ENCODE data around the gene HOXC9. TPM values are rescaled to one million over a fixed set of nuclear protein-coding genes. Genes with fewer than 3 reads are reported as not detected.

HOXC9 gene
- total RNA-seq, 1 experiment from 2014 or later: 11.3 TPM

DNA sequence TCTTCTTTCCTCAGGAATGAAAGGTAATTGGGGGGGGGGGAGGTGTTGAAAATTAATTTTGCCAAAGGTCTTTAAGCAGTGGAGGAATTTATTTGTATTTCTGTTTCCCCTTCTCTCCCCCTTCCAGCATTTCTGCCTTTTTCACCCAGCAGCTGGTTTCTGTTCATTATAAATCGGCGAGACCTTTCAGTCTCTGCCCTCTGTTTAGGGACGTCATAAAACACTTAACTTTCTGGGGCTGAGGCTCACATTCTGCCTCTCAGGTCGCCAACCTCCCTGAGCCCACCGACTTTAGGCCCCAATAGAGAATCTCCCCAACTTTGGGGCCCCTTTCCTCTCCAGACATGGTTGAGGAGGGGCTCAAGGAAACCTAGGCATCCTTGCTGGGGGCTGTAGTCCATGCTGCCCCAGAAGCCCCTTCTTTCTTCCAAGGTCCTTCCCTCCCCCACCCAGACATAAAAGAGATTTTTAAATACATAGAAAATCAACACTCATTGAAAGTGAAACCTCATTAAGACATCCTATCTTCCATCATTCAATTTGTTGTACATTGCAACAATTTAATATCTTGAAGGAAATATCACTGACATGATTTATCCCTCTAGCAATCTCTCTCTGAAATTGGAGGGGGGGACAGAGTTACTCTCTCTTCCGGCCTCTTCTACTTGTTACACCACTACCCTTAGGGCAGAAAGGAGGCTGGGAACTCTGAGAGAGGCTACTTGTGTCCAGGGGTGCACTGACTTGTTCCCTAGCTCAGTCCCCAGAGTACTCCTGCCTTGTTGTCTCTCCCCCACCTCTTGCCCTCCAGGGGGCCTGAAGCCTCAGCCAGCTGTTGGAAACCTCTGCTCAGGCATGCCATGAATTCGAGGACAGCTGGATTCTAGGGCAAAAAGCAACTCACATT lies 25.8 kb downstream of the HOXC9 start:
- ChIA-PET CTCF (interaction anchor here (0.6 to 1.0 kb wide), 2 partner anchors 180 to 194 kb away, joined by 3 read pairs; no protein-coding TSS in a partner anchor), POLR2A (interaction anchor here (0.6 kb wide), 1 partner anchor 8 kb away, joined by 3 read pairs; no protein-coding TSS in a partner anchor), RAD21 (ENCODE audit: low non-redundant PET in 1 of 2, low total read pairs in 2 of 2, uncharacterized antibody in 2 of 2, unreplicated experiment in 2 of 2) (no interaction called here)
- H3K4me1 ChIP-seq (ENCODE audit: control insufficient read depth in 1 of 2, insufficient read depth in 2 of 2, low read length in 2 of 2): peaks cover 7 to 13% of the 10 kb centered on the region in 2 experiments; a peak in 3 of 4 replicates
- H3K4me3 ChIP-seq (replicated peaks in 1 of 2; ENCODE audit: low read depth in 1 of 2, low read length in 2 of 2): no peak overlapping the region
- H3K27me3 ChIP-seq (ENCODE audit: insufficient read depth, low read length): no peaks in the 10 kb centered on the region
- BruUV-seq (replicated peaks): no TSS peak
- DNase-seq (ENCODE audit: low read depth, low spot score) (no peak), ATAC-seq (no peak)
- TF ChIP-seq CEBPB (IDR thresholded peaks at IDR 0.05; ENCODE audit: low read depth) (no peak), ZFX (IDR thresholded peaks at IDR 0.05) (no peak), SIN3A (IDR thresholded peaks at IDR 0.05; ENCODE audit: low read depth) (no peak), ZNF274 (IDR thresholded peaks at IDR 0.05; ENCODE audit: low read depth, low read length) (no peak), SP1 (IDR thresholded peaks at IDR 0.05; ENCODE audit: low read depth) (no peak), RAD21 (IDR thresholded peaks at IDR 0.05; ENCODE audit: low read depth) (no peak), EZH2 (IDR thresholded peaks at IDR 0.05) (no peak), POLR2AphosphoS5 (IDR thresholded peaks at IDR 0.05; ENCODE audit: low read depth, low read length) (no peak), SRF (IDR thresholded peaks at IDR 0.05; ENCODE audit: low read depth) (no peak), JUND (IDR thresholded peaks at IDR 0.05) (no peak), EZH2phosphoT487 (IDR thresholded peaks at IDR 0.05; ENCODE audit: borderline replicate concordance) (no peak)
- TF ChIP-seq, protein P1, sequence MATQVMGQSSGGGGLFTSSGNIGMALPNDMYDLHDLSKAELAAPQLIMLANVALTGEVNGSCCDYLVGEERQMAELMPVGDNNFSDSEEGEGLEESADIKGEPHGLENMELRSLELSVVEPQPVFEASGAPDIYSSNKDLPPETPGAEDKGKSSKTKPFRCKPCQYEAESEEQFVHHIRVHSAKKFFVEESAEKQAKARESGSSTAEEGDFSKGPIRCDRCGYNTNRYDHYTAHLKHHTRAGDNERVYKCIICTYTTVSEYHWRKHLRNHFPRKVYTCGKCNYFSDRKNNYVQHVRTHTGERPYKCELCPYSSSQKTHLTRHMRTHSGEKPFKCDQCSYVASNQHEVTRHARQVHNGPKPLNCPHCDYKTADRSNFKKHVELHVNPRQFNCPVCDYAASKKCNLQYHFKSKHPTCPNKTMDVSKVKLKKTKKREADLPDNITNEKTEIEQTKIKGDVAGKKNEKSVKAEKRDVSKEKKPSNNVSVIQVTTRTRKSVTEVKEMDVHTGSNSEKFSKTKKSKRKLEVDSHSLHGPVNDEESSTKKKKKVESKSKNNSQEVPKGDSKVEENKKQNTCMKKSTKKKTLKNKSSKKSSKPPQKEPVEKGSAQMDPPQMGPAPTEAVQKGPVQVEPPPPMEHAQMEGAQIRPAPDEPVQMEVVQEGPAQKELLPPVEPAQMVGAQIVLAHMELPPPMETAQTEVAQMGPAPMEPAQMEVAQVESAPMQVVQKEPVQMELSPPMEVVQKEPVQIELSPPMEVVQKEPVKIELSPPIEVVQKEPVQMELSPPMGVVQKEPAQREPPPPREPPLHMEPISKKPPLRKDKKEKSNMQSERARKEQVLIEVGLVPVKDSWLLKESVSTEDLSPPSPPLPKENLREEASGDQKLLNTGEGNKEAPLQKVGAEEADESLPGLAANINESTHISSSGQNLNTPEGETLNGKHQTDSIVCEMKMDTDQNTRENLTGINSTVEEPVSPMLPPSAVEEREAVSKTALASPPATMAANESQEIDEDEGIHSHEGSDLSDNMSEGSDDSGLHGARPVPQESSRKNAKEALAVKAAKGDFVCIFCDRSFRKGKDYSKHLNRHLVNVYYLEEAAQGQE (IDR thresholded peaks at IDR 0.05; ENCODE audit: low read depth): no peak
- TF ChIP-seq, protein P2, sequence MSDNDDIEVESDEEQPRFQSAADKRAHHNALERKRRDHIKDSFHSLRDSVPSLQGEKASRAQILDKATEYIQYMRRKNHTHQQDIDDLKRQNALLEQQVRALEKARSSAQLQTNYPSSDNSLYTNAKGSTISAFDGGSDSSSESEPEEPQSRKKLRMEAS (IDR thresholded peaks at IDR 0.05): no peak
- H3K9me3 ChIP-seq (ENCODE audit: control insufficient read depth in 1 of 2, insufficient read depth in 1 of 2, low read depth in 1 of 2, low read length in 2 of 2): no peaks in the 10 kb centered on the region
- H2AFZ ChIP-seq (ENCODE audit: low read depth, low read length, poor library complexity, severe bottlenecking): no peak overlapping the region
- H3K4me2 ChIP-seq (ENCODE audit: low read length): no peak overlapping the region
- H3K9me2 ChIP-seq (ENCODE audit: insufficient read depth): no peaks in the 10 kb centered on the region
- no peak overlapping the region for H3K27ac ChIP-seq (ENCODE audit: low read depth, low read length)
- no peaks in the 10 kb centered on the region for H3K36me3 ChIP-seq (ENCODE audit: control insufficient read depth in 1 of 2, insufficient read depth in 2 of 2, low read length in 2 of 2)
- no peaks in the 10 kb centered on the region for H3K79me2 ChIP-seq (ENCODE audit: insufficient read depth, low read length)
- no peaks in the 10 kb centered on the region for H4K20me1 ChIP-seq (ENCODE audit: insufficient read depth)
- H3K9ac ChIP-seq (ENCODE audit: low read length): no peak overlapping the region
- intact Hi-C loops (cut with micrococcal nuclease): no loop called here

Data from HCT116 (cell line).